Natural killer cell (primary cell): ENCODE measurements around the gene FMC1. TPM values are rescaled to one million over a fixed set of nuclear protein-coding genes. Genes with fewer than 3 reads are reported as not detected.

Source experiments
- ATAC-seq, 3 donors: fragments of 150-1000 bp in 2 of 3; fragments of 200-7000 bp in 1 of 3; cut with Tn5 transposase; 1 replicate in 1 of 3; 2 replicates in 2 of 3; pipeline ENCODE4 v1.10.0; 2021; ENCODE audit warnings: mild to moderate bottlenecking in 2 of 3, moderate library complexity in 2 of 3
- DNase-seq, 2 donors: peaks; one replicate each; pipeline versions ENCODE4 v3.0.0 to v3.0.0-alpha.2; 2013 to 2021; ENCODE audit warnings: mixed read lengths in 1 of 2
- H3K27ac ChIP-seq: one replicate; pipeline ENCODE4 v1.5.1; 2013; ENCODE audit warnings: mild to moderate bottlenecking, low read length
- H3K27me3 ChIP-seq: one replicate; pipeline ENCODE4 v1.6.1; 2013; ENCODE audit warnings: low read length; ENCODE audit not compliant: control insufficient read depth, insufficient read depth
- H3K36me3 ChIP-seq: one replicate; pipeline ENCODE4 v1.6.1; 2013; ENCODE audit warnings: low read length; ENCODE audit not compliant: control insufficient read depth, insufficient read depth
- H3K4me1 ChIP-seq: one replicate; pipeline ENCODE4 v1.6.1; 2013; ENCODE audit warnings: low read length; ENCODE audit not compliant: control insufficient read depth, insufficient read depth
- H3K4me3 ChIP-seq: one replicate; pipeline ENCODE4 v1.5.1; 2013; ENCODE audit warnings: low read length
- H3K9me3 ChIP-seq: one replicate; pipeline ENCODE4 v1.6.1; 2013; ENCODE audit warnings: low read length; ENCODE audit not compliant: control insufficient read depth, insufficient read depth
- H3K27ac Mint-ChIP-seq, 2 donors: one replicate each; pipeline ENCODE4 v1.8.0; 2022; ENCODE audit warnings: mild to moderate bottlenecking in 2 of 2, mixed read lengths in 2 of 2, moderate library complexity in 1 of 2
- H3K27me3 Mint-ChIP-seq, 2 donors: one replicate each; pipeline ENCODE4 v1.8.0; 2022; ENCODE audit warnings: low read depth in 2 of 2, mixed read lengths in 2 of 2
- H3K36me3 Mint-ChIP-seq: one replicate; pipeline ENCODE4 v1.8.0; 2022; ENCODE audit warnings: mixed read lengths
- H3K4me1 Mint-ChIP-seq, 2 donors: one replicate each; pipeline ENCODE4 v1.8.0; 2022; ENCODE audit warnings: mixed read lengths in 2 of 2
- H3K4me3 Mint-ChIP-seq: one replicate; pipeline ENCODE4 v1.8.0; 2022; ENCODE audit warnings: mild to moderate bottlenecking, moderate library complexity, mixed read lengths
- H3K9me3 Mint-ChIP-seq, 2 donors: one replicate each; pipeline ENCODE4 v1.8.0; 2022; ENCODE audit warnings: mixed read lengths in 2 of 2
- WGBS: methylation state at CpG from one replicate; pipeline ENCODE4 v1.1.7; 2013; ENCODE audit warnings: missing lambda C conversion rate; ENCODE audit not compliant: insufficient coverage; 5-methylcytosine and 5-hydroxymethylcytosine counted together
- intact Hi-C: fragments of 100-400 bp; cut with micrococcal nuclease; formaldehyde crosslinking; loops from one replicate; pipeline ENCODE4 v1.14.2; 2022
- total RNA-seq, 4 donors: library from RNA; stranded (reverse); fragments of 120-200 nt in 1 of 4; gene quantifications; one replicate each; pipeline versions ENCODE4 v1.2.3 to v1.2.4, GENCODE V29; 2013 to 2022
- TF ChIP-seq, protein P1 (sequence below): fragments of 200-600 bp; IDR thresholded peaks from one replicate; pipeline ENCODE4 v1.8.0; 2022; ENCODE audit warnings: antibody characterized with exemption

The FMC1 gene
- total RNA-seq, 3 donors from 2014 or later (not counting 1 experiment from before 2014, with no cell fraction given) = 5.1 to 7.2 (median 6.9) TPM

DNA sequence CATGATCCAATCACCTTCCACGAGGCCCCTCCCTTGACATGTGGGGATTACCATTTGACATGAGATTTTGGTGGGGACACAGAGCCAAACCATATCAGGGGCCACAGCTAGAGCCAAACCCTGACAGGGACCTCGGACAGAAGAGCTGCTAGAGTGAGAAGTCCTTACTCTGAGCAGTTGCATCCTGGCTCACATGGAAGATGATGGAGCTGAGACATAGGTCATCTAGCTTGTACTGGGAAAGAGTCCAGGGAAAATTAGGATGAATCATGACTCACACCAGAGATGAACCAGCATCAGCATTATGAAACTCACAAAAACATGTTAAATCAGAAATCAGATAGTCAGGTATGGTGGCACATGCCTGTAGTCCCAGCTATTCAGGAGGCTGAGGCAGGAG is 12.8 kb upstream of the FMC1 start:
- no peaks in the 10 kb centered on the region for H3K36me3 ChIP-seq
- intact Hi-C loops = no loop called here
- TF ChIP-seq, protein P1, sequence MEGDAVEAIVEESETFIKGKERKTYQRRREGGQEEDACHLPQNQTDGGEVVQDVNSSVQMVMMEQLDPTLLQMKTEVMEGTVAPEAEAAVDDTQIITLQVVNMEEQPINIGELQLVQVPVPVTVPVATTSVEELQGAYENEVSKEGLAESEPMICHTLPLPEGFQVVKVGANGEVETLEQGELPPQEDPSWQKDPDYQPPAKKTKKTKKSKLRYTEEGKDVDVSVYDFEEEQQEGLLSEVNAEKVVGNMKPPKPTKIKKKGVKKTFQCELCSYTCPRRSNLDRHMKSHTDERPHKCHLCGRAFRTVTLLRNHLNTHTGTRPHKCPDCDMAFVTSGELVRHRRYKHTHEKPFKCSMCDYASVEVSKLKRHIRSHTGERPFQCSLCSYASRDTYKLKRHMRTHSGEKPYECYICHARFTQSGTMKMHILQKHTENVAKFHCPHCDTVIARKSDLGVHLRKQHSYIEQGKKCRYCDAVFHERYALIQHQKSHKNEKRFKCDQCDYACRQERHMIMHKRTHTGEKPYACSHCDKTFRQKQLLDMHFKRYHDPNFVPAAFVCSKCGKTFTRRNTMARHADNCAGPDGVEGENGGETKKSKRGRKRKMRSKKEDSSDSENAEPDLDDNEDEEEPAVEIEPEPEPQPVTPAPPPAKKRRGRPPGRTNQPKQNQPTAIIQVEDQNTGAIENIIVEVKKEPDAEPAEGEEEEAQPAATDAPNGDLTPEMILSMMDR = no peak

DNA sequence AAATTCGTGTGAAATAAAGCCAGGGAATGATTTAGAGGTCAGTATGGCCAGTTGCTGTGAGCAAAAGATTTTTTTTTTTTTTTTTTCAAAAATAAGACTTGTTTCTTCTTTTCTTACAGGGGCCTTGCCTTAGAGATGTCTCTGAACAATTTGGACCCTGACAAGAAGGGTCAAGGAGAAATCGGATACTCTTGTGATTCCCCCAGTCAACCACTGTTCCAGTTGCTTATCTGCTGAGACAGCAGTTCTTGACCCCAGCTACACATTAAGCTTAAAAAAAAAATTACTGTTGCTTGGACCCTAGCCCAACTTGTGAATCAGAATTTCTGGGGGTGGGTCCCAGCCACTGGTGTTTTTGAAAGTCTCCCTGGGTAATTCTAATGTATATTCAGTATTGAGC is 12.0 kb upstream of the FMC1 start:
- Histone ChIP-seq H3K27me3 (no peaks in the 10 kb centered on the region), H3K4me3 (no peak overlapping the region), H3K27ac (no peak overlapping the region), H3K9me3 (no peaks in the 10 kb centered on the region), H3K4me1 (no peaks in the 10 kb centered on the region), H3K36me3 (no peaks in the 10 kb centered on the region)
- Mint-ChIP-seq H3K36me3 (no peaks in the 10 kb centered on the region), H3K27ac (no peak overlapping the region), H3K4me3 (no peak overlapping the region), H3K9me3 (no peaks in the 10 kb centered on the region), H3K27me3 (no peaks in the 10 kb centered on the region), H3K4me1 (no peaks in the 10 kb centered on the region)
- TF ChIP-seq, protein P1 = no peak
- 80% methylated on average over 2 of the region's 2 CpGs for WGBS
- intact Hi-C loops = no loop called here
- ATAC-seq (no peak), DNase-seq (no peak)

More for the DNA sequence above, 12.8 kb upstream of the FMC1 start:
- ATAC-seq (no peak), DNase-seq (no peak)
- no peaks in the 10 kb centered on the region for H3K4me1 Mint-ChIP-seq
- Histone ChIP-seq H3K9me3 (no peaks in the 10 kb centered on the region), H3K4me3 (no peak overlapping the region), H3K27me3 (no peaks in the 10 kb centered on the region), H3K27ac (no peak overlapping the region), H3K4me1 (no peaks in the 10 kb centered on the region)
- H3K27ac Mint-ChIP-seq = no peak overlapping the region
- H3K4me3 Mint-ChIP-seq = no peak overlapping the region
- 69% methylated on average over 2 of the region's 2 CpGs for WGBS
- H3K9me3 Mint-ChIP-seq = no peaks in the 10 kb centered on the region
- H3K36me3 Mint-ChIP-seq = no peaks in the 10 kb centered on the region
- H3K27me3 Mint-ChIP-seq = no peaks in the 10 kb centered on the region

DNA sequence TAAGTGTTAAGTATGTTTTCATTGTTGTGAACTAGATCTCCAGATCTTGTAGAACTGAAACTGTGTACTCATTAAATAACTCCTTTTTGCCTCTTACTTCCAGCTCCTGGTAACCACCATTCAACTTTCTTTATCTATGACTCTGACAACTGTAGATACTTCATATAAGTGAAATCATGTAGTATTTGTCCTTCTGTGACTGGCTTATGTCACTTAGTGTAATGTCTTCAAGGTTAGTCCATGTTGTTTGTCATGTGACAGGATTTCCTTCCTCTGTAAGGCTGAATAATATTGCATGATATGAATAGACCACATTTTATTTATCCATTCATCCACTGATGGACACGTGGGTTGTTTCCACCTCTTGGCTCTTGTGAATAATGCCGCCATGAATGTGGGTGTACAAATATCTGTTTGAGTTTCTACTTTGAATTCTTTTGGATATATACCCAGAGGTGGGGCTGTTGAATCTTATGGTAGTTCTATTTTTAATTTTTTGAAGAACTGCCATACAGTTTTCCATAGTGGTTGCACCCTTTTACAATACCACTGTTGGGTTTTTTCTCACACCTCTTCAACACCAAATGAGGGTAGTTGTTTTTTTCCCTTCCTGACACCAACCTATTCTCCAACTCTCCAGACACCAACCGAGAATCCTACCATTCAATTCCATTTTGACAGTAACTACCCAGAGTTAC is 10.7 kb upstream of the FMC1 start:
- no peaks in the 10 kb centered on the region for H3K4me1 ChIP-seq
- H3K4me3 Mint-ChIP-seq = no peak overlapping the region

More for the DNA sequence above, 10.7 kb upstream of the FMC1 start:
- 100% methylated on average over 3 of the region's 3 CpGs for WGBS
- Mint-ChIP-seq H3K4me1 (no peaks in the 10 kb centered on the region), H3K9me3 (no peaks in the 10 kb centered on the region), H3K27ac (no peak overlapping the region), H3K27me3 (peaks cover 0 to 5% of the 10 kb centered on the region in 2 donors), H3K36me3 (no peaks in the 10 kb centered on the region)
- intact Hi-C loops = no loop called here
- TF ChIP-seq, protein P1 = no peak
- Histone ChIP-seq H3K4me3 (no peak overlapping the region), H3K36me3 (no peaks in the 10 kb centered on the region), H3K27ac (no peak overlapping the region), H3K27me3 (no peaks in the 10 kb centered on the region), H3K9me3 (no peaks in the 10 kb centered on the region)
- DNase-seq (no peak), ATAC-seq (no peak)
